Ovary (tissue), 3 donors: ENCODE data around the gene CCIN.

Experiments used
- EP300 ChIP-seq: sonication (generic); formaldehyde crosslinking; IDR thresholded peaks from one replicate; pipeline ENCODE4 v1.6.1; 2017; ENCODE audit warnings: antibody characterized with exemption
- POLR2A ChIP-seq: fragments of 450-650 bp; IDR thresholded peaks from one replicate; pipeline ENCODE4 v1.6.1; 2017; ENCODE audit warnings: antibody characterized with exemption, mild to moderate bottlenecking, moderate library complexity
- TF ChIP-seq, protein P1 (sequence below), 3 donors: fragments of 450-650 bp in 2 of 3; fragments of 200-600 bp in 1 of 3; IDR thresholded peaks; one replicate each; pipeline versions ENCODE4 v1.5.1 to v1.8.0; 2016 to 2022; ENCODE audit warnings: antibody characterized with exemption in 3 of 3, mild to moderate bottlenecking in 1 of 3
- donor health status: DM: no; HTN: no; CAD: no.

DNA sequence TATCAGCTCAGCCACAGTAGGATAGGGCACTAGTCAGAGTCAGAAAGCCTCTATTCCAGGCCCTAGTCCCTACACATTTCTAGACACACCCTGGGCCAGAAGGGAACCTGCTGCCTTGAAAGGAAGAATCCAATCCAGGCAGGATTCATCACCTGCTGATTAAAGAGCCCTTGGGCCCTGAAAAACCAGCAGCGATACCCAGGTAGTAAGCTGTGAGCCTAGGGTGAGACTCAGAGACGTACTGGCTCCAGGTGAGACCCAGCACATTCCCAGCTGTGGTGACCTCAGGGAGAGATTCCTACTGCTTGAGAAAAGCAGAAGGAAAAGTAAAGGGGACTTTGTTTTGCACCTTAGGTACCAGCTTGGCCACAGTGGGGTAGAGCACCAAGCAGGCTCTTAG is 4.7 kb downstream of the CCIN start:
- TF ChIP-seq, protein P1, sequence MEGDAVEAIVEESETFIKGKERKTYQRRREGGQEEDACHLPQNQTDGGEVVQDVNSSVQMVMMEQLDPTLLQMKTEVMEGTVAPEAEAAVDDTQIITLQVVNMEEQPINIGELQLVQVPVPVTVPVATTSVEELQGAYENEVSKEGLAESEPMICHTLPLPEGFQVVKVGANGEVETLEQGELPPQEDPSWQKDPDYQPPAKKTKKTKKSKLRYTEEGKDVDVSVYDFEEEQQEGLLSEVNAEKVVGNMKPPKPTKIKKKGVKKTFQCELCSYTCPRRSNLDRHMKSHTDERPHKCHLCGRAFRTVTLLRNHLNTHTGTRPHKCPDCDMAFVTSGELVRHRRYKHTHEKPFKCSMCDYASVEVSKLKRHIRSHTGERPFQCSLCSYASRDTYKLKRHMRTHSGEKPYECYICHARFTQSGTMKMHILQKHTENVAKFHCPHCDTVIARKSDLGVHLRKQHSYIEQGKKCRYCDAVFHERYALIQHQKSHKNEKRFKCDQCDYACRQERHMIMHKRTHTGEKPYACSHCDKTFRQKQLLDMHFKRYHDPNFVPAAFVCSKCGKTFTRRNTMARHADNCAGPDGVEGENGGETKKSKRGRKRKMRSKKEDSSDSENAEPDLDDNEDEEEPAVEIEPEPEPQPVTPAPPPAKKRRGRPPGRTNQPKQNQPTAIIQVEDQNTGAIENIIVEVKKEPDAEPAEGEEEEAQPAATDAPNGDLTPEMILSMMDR (IDR thresholded peaks at IDR 0.05), result no peak
- TF ChIP-seq POLR2A (no peak), EP300 (no peak)
